Esophagus squamous epithelium (tissue), 5 donors: Measurements from ENCODE around the gene TXNDC2. TPM values are rescaled to one million over a fixed set of nuclear protein-coding genes. Genes with fewer than 3 reads are reported as not detected.

Experiments
- DNase-seq: peaks from one replicate; lab custom pipeline; 2025; lab: John Stamatoyannopoulos, UW
- H3K27ac ChIP-seq, 4 donors: fragments of 200-600 bp; sonication (generic); one replicate each; pipeline ENCODE4 v1.5.1; 2016 to 2019; ENCODE audit warnings: mild to moderate bottlenecking in 1 of 4
- H3K27me3 ChIP-seq, 4 donors: fragments of 200-600 bp; sonication (generic); 1 replicate in 3 of 4; 2 replicates in 1 of 4; pipeline versions ENCODE4 v1.5.1 to v1.6.0; 2017 to 2021; ENCODE audit warnings: antibody characterized with exemption in 1 of 4
- H3K36me3 ChIP-seq, 3 donors: fragments of 200-600 bp; sonication (generic); one replicate each; pipeline ENCODE4 v1.5.1; 2016 to 2019
- H3K4me1 ChIP-seq, 3 donors: fragments of 200-600 bp; sonication (generic); one replicate each; pipeline ENCODE4 v1.5.1; 2017 to 2019
- H3K4me3 ChIP-seq, 4 donors: fragments of 200-600 bp; sonication (generic); 1 replicate in 3 of 4; 2 replicates in 1 of 4; pipeline ENCODE4 v1.5.1; 2016 to 2019; ENCODE audit warnings: mild to moderate bottlenecking in 2 of 4, moderate library complexity in 1 of 4
- H3K9me3 ChIP-seq, 3 donors: fragments of 200-600 bp; sonication (generic); one replicate each; pipeline ENCODE4 v1.5.1; 2016 to 2019
- POLR2A ChIP-seq, 4 donors: fragments of 450-650 bp; IDR thresholded peaks; one replicate each; pipeline ENCODE4 v1.6.1; 2017; ENCODE audit warnings: antibody characterized with exemption in 4 of 4, mild to moderate bottlenecking in 4 of 4, moderate library complexity in 3 of 4
- WGBS, 2 donors: methylation state at CpG; one replicate each; pipeline ENCODE4 v1.1.5; 2018; 5-methylcytosine and 5-hydroxymethylcytosine counted together
- intact Hi-C: fragments of 100-400 bp; cut with DNase I; formaldehyde crosslinking; loops from one replicate; pipeline ENCODE4 v1.15.0; 2022
- total RNA-seq, 4 donors: library from RNA; depleted of rRNA; stranded (reverse); fragments of >200 nt; gene quantifications; one replicate each; pipeline ENCODE4 v1.1.0, GENCODE V29; 2016
- TF ChIP-seq, protein P1 (sequence below), 6 experiments: fragments of 450-650 bp in 4 of 6; fragments of 200-600 bp in 2 of 6; sonication (generic) in 2 of 6; IDR thresholded peaks; one replicate each; pipeline ENCODE4 v1.5.1; 2016 to 2019; ENCODE audit warnings: antibody characterized with exemption in 6 of 6, mild to moderate bottlenecking in 4 of 6, moderate library complexity in 4 of 6
- donor health status: DM: yes; HTN: yes; CAD: no.

TXNDC2 gene
- under 1 TPM in 1 of 4 donors, not detected in 3; 0.09 TPM for total RNA-seq

DNA sequence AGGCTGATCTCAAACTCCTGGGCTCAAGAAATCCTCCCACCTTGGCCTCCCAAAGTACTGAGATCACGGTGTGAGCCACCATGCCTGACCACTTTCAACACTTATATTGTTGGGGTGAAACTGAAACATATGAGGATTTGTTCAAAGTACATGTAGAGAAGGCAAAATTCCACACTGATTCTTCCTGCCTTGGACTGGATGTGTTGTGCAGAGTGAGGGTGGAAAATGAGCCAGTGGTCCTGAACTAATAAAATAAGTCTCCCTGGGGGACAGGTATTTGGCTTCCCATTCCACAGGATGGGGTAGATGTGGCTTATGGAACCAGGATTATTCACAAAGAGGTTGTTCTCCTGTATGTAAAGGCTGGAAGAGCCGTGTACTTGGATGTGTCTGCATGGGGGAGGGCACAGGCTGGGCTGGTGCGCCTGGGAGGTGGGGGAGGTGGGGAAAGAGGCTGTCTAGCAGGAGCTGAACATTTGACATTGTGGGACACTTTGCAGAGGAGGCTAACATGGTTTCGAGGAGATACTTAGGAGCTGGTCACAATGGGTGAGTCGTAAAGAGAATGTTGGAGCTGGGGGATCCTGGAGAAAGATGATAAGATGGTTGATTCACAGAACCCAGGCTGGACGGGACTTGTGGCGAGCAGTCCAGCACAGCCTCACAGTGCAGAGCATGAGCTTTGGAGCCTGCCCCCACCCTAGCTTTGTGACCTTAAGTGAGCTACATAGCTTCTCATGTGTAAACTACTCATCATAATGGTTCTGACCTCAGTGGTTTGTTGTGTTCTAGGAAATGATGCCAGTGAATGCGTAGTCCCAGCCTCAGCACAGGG is at the start of gene TXNDC2:
Gene TXNDC2, plus strand, starts transcription at position 804 of the 835 bp plus-strand sequence. CDS start 708 bp downstream, outside the sequence.
- WGBS, 2 donors = 87 to 92% methylated on average over 7 to 8 of the region's 8 CpGs
- TF ChIP-seq, protein P1, sequence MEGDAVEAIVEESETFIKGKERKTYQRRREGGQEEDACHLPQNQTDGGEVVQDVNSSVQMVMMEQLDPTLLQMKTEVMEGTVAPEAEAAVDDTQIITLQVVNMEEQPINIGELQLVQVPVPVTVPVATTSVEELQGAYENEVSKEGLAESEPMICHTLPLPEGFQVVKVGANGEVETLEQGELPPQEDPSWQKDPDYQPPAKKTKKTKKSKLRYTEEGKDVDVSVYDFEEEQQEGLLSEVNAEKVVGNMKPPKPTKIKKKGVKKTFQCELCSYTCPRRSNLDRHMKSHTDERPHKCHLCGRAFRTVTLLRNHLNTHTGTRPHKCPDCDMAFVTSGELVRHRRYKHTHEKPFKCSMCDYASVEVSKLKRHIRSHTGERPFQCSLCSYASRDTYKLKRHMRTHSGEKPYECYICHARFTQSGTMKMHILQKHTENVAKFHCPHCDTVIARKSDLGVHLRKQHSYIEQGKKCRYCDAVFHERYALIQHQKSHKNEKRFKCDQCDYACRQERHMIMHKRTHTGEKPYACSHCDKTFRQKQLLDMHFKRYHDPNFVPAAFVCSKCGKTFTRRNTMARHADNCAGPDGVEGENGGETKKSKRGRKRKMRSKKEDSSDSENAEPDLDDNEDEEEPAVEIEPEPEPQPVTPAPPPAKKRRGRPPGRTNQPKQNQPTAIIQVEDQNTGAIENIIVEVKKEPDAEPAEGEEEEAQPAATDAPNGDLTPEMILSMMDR (IDR thresholded peaks at IDR 0.05) = no peak
- no peak for TF ChIP-seq POLR2A (IDR thresholded peaks at IDR 0.05)
- no peaks in the 10 kb centered on the region for H3K36me3 ChIP-seq
- no peak within 1 kb of the TSS for H3K4me3 ChIP-seq
- intact Hi-C loops = no loop called here
- no peak within 1 kb of the TSS for H3K27ac ChIP-seq
- no peak for DNase-seq
- no peaks in the 10 kb centered on the region for H3K4me1 ChIP-seq
- no peaks in the 10 kb centered on the region for H3K27me3 ChIP-seq
- no peaks in the 10 kb centered on the region for H3K9me3 ChIP-seq

DNA sequence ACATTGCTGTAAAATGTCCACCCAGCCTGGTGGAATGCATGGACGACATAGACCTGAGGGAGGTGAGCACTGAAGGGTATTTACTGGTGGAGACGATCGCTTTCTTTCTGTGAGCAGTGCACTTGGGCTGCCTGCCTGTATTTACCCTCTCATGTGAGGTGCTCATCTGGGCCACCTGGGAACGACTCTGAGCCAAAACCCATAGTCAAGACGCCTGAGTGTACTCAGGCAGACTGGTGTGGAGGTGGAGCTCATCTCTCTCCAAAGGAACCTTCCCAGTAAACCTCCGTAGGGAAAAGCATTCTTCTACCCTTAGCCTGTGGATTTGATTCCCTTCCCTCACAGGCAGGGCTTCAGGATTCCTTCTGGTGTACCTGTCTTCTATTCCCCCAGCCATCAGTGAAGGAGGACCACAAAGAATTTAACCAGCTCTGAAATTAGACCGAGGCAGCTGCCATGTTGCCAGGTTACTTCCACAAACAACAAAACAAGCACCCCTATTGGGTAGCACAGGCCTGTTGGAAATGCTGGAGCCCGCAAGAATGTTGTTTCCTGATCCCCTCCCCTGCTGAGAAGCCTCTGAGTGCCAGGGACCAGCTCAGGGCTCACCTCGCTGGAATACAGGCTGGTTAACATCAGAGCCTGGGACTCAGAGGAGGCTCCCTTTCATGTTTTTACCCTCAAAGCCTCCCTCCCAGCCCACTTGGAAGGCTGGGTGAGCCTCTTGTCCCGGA is 47.5 kb upstream of the TXNDC2 start:
- intact Hi-C loops = no loop called here
- DNase-seq = no peak
- Histone ChIP-seq H3K27ac (peak overlapping the region in 3 of 4 donors; percentile 21 to 51 (median 30)), H3K4me1 (peaks cover 0 to 48% (median 18%) of the 10 kb centered on the region in 3 donors), H3K9me3 (no peaks in the 10 kb centered on the region), H3K36me3 (no peaks in the 10 kb centered on the region), H3K4me3 (no peak overlapping the region), H3K27me3 (no peaks in the 10 kb centered on the region)
- TF ChIP-seq POLR2A (IDR thresholded peaks at IDR 0.05) = no peak
- TF ChIP-seq, protein P1 (IDR thresholded peaks at IDR 0.05) = no peak
- 49 to 51% methylated on average over 7 to 8 of the region's 10 CpGs for WGBS, 2 donors

DNA sequence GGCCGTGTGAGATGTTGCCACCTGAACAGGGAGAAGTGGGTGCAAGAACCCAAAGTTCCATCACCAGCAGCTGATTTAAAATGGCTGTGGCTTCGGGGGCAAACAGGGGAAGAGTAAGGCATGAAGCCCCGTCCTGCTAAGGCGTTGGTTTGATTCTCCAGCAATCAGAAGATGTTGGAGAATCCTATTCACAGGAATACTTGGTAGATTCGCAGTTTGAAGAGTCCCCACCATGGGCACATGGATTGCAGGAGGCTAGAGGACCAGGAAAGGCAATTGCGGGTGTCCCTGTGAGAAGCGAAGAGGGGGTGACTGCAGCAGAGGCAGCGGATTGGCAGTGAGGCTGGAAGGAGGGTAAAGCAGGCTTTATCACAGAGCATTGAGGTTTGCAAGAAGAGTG is 46.6 kb upstream of the TXNDC2 start:
- Histone ChIP-seq H3K27me3 (no peaks in the 10 kb centered on the region), H3K9me3 (no peaks in the 10 kb centered on the region), H3K27ac (no peak overlapping the region), H3K4me1 (peaks cover 0 to 43% (median 18%) of the 10 kb centered on the region in 3 donors), H3K36me3 (no peaks in the 10 kb centered on the region), H3K4me3 (no peak overlapping the region)
- TF ChIP-seq POLR2A (IDR thresholded peaks at IDR 0.05) = no peak
- TF ChIP-seq, protein P1 (IDR thresholded peaks at IDR 0.05) = no peak
- WGBS, 2 donors = 92 to 96% methylated on average over 8 of the region's 8 CpGs
- intact Hi-C loops = no loop called here
- no peak for DNase-seq

DNA sequence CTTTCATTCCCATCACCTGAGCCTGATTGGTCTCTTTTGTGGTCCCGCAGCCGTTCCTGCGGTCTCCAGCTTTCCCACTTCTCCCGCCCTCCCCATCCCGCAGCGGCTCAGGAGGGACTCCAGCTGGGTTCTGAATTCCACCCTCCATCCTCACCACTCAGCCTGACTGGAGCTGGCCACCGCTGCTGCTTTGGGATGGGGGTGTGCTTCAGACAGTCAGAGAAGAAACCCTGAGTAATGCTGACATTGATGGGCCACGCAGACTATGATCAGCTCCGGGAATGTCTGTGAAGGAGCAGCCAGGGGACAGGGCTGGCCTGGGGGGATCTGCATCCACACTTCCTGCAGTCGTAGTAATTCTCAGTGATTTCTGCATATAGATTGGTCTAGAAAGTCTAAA is 45.9 kb upstream of the TXNDC2 start:
- DNase-seq = no peak
- TF ChIP-seq, protein P1 (IDR thresholded peaks at IDR 0.05) = no peak
- no peak for TF ChIP-seq POLR2A (IDR thresholded peaks at IDR 0.05)
- H3K36me3 ChIP-seq = no peaks in the 10 kb centered on the region
- no peak overlapping the region for H3K4me3 ChIP-seq
- no peaks in the 10 kb centered on the region for H3K9me3 ChIP-seq
- no peak overlapping the region for H3K27ac ChIP-seq
- intact Hi-C loops = no loop called here
- peaks cover 0 to 37% (median 17%) of the 10 kb centered on the region in 3 donors for H3K4me1 ChIP-seq
- no peaks in the 10 kb centered on the region for H3K27me3 ChIP-seq
- WGBS, 2 donors = 85 to 92% methylated on average over 7 to 10 of the region's 10 CpGs

DNA sequence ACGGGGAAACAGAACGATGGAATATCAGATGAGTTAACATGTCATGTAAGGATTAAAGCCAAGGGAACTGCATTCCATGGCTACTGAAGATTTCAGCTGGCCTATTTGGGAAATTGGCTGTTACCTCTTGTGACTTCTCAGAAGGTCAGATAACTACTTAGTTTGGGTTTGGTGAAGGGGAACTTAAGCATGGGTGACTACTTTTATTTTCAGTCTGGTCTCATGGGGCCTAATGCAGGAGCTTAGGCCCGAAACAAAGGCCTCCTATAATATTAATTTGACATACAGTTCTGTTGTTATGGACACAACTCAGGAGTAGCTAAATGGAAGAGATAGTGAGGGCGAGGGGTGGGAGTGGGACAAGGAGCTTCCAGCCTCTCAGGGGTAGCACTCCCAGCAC is 44.0 kb upstream of the TXNDC2 start:
- 79 to 86% methylated on average over 4 of the region's 4 CpGs for WGBS, 2 donors
- peaks cover 0 to 35% (median 9%) of the 10 kb centered on the region in 3 donors for H3K4me1 ChIP-seq
- H3K4me3 ChIP-seq = no peak overlapping the region
- H3K9me3 ChIP-seq = no peaks in the 10 kb centered on the region
- no peaks in the 10 kb centered on the region for H3K27me3 ChIP-seq
- intact Hi-C loops = no loop called here
- TF ChIP-seq, protein P1 (IDR thresholded peaks at IDR 0.05) = no peak
- TF ChIP-seq POLR2A (IDR thresholded peaks at IDR 0.05) = no peak
- H3K36me3 ChIP-seq = no peaks in the 10 kb centered on the region
- DNase-seq = no peak
- no peak overlapping the region for H3K27ac ChIP-seq
